HT1080 (cell line): ENCODE data around the gene TLX1. TPM values are rescaled to one million over a fixed set of nuclear protein-coding genes. Genes with fewer than 3 reads are reported as not detected.

Source experiments
- DNase-seq: peaks from one replicate; pipeline ENCODE4 v3.0.0-alpha.2; 2015; ENCODE audit warnings: low read depth
- total RNA-seq: library from RNA; depleted of rRNA; stranded (reverse); fragments of >200 nt; shearing (Covaris generic); gene quantifications from 2 replicates; pipeline ENCODE4 v1.2.3, GENCODE V29; 2014

TLX1 gene
- total RNA-seq, 1 experiment from 2014 or later = not detected

DNA sequence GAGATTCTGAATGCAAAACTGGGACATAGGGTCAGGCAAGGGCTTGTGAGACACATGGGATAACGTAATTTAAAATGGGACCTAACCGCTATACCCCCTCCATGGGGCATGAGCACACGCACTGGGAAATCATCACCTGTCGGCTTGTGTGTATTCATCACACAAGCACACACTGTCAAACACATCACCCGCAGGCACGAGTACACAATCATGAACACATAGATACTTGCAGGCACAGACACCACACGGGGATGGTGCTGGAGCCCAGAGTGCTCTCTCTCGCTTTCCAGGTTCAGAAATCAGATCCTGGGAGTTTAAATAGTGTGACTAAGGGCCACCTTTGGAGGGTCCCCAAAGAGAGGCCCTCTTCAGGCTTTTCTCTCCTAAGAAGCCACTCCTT is 19.6 kb upstream of the TLX1 start:
- DNase-seq = no peak

DNA sequence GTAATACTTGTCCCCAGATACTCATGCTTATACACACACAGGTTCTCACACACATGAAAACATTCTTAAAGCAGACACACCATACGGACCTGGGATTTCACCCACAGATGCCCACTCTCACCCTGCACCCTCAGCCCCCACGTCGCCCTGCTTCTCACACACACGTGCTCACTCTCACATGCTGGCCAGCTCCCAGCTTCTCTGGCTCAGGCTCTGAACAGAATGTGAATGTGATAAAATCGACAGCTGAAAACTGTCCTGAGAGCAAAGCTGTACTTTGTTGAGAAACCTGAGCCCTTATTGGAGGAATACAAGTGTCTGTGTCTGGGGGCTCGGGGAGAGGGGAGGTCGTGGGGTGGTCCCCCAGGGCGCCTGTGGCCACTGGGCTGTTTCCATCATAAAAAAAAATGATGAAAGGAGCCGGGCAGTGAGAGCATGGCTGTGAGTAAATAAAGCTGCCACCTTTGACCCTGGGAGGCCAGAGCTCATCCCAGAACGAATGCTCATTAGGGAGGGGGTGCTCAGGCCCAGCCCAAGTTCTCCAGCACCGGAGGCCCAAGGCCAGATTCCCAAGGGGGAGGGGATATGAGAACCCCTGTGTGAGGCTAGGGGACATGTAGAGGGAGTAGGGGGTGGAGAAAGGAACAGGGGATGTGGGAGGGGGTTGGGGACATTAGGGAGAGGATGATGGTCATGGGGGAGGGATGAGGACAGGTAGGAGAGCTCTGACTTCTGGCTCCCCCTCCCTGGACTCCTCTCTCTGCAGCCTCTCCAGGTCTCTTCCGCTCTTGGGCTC is 18.1 kb upstream of the TLX1 start:
- DNase-seq = no peak

DNA sequence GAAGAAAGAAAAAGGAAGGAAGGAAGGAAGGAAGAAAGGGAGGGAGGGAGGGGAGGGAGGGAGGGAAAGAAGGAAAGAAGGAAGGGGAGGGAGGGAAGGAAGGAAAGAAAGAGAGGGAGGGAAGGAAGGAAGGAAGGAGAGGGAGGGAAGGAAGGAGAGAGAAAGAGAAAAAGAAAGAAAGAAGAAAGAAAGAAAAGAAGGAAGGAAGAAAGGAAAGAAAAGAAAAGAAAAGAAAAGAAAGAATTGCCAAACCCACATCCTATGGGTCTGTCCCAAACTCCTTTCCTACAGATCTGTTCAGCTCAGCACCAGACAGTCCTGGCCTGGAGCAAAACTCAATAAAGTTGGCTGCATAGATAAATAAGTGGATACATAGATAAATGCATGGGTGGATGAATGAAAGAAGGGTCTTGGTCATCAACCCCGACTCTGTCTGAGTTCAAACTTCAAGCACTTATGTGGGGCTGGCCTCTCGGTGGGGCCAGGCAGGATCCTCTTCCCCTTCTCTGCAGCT is 17.2 kb upstream of the TLX1 start:
- no peak for DNase-seq

DNA sequence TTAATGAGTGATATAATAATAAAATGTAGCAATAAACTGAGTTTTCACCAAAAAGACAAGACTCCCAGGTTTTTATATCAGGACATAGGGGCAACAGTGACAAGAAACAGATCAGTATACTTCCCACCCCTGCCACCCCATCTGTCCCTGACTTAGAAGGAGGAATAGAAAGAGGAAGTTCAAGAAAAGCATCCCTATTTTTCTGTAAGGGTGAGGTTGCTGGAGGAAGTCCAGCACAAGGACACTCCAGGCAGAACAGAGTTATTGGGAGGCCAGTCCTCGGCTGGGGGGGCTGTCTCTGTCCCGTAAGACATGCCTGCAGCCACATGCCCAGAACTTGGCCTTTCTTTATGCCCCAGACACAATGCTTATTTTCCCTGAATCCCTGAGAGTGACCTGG is 16.5 kb upstream of the TLX1 start:
- no peak for DNase-seq

DNA sequence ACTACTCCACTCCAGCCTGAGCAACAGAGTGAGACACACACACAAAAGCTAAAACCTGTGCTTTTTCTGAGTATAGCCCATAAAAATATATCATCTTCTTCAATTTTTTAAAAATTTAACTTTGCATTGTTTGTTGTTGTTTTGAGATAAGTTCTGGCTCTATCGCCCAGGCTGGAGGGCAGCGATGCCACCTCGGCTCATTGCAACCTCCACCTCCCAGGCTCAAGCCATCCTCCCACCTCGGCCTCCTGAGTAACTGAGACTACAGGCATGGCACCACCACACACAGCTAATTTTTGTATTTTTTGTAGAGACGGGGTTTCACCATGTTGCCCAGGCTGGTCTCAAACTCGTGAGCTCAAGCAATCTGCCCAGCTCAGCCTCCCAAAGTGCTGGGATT is 14.3 kb upstream of the TLX1 start:
- DNase-seq = no peak

DNA sequence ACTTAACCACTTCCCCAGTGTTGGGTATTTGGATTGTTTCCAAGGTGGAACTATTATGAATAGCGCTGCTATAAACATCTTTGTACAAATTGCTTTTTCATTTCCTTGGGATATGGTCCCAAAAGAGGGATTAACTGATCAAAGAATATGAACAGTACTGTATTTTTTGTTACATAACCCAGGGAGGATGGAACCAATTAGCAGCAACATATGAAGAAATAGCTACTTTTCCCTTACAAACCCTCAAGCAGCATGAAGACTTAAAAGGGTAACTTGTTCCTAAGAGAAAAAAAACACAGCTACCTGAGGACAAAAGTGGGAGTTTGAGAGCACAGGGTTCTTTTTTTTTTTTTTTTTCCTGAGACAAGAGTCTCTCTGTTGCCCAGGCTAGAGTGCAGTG is 13.1 kb upstream of the TLX1 start:
- DNase-seq = no peak

DNA sequence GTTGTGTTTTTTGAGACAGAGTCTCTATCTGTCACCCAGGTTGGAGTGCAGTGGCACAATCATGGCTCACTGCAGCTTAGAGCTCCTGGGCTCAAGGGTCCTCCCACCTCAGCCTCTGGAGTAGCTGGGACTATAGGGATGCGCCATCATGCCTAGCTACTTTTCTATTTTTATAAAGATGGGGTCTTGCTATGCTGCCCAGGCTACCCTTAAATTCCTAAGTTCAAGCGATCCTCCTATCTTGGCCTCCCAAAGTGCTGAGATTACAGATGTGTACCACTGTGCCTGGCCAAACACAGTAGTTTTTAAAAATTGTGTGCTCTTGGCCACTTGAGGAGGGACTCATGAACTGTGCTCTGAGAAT is 10.6 kb upstream of the TLX1 start:
- DNase-seq = no peak

DNA sequence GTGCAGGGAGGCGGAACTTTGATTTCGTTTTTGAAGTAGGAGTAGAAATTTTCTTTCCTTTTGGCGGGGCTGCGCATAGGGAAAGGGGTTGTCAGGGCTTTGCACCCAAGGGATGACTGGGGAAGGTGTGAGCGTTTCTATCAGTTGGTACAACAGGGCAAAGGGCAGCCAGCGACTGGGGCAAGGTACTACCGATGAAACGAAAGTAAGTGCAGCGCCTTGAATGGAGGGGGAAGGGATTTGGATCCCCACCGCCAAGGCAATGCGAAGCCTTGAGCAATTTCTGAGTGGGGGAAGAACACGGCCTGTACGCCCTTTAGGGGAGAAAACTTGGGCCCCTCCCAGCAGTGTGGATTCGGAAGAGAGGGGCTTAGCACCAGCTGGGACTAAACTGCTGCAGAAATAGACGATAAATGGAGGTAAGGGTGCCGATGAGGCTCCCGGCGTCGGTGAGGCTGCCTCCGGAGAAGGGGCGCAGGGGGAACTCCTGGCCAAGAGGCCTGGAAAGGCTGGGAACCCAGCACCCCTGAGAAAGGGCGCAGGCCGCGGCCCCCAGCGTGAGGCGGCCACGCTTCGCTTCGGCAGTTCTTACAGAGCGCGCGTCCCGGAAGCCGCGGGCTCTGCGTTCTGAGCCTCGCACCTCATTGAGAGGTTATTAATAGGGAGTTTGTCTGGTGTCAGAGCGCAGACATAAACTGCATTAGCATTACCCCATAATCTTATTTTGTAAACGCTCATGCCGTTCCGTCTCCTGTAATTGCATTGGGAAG is 10.0 kb upstream of the TLX1 start:
- DNase-seq = no peak

DNA sequence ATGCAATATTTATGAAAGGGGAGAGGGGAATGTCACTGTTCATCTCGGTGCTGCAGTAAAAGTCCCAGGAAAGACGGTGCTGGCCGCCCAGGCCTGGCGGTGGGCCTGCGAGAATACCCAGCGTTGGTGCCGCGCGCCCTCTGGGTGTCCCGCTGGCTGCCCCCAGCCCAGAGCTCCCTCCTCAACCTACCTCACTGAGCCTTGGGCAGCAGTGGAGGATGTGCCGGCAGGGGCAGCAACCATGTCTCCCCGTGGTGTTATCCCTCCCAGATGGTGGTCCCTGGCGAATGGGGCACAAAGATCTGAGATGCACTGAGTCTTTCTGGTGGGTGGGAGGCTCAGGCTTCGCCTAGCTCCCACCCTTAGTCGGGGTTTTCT is 9.5 kb upstream of the TLX1 start:
- no peak for DNase-seq

DNA sequence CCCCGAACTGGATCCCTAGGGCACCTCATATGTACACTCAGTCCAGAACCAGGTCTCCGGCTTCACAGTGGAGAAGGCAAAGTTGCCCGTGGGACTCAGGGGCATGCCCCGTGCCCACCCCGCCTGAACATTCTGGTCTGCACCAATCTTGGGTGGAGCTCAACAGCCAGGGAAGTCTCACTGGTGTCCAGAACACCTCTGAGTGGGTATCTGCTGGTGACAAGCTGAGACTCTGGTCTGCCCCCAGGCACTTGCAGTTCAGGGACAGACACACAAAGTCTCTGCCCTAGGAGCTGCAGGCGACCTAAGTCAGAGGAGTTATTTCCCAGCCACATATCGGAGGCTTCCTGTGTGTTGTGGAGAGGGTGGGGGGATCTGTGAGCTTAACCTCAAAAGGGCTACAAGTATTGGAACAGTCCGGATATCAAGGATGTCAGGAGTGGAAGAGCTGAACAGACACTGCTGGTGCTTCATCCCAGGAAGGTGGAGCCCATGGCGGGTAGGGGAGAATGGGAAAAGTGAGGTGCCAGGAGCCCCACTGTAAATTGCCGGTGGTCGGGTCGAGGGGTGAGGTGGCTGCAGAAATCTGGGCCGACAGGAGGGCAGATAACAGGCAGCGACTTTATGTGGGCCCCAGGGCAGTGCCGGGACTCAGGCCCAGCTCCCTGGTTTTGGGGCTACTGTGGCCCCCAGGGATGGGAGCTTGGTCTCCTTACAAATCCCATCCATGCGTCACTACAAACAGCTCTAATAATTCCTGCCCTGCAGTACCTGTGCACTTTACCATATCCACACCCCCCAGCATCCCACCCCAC is 8.6 kb upstream of the TLX1 start:
- DNase-seq = no peak

DNA sequence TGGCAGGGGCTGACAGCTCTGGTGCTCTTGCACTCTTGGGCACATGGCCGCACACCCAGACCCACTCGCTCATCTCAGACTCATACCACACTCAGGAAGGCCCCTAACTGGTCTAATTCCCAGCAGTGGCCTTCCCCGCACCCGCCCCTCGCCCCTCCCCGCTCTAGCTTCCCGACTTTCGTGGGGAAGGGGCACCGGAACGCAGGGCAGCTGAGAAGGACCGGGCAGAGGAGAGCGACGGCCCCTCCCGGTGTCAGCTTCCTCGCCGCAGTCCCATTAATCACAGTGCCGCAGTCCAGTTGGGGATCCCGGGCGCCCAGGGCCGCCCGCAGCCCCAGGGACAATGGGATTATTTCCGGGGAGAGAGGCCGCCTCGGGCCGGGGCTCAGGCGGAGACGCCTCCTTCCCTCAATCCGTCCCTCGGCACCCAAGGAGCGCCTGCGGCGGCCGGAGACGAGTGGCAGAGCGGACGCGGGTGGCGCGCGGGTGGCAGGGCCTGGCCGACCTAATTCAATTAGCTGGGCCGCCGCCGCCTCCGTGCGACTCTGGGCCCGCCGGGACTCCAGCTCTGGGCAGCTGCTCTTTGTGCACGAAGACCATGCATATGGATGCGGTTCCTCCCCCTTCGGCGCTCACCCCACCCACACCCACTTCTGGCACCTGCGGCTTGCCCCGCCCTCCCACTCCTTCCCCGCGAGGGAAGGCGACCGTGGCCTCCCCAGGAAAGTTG is 7.8 kb upstream of the TLX1 start:
- no peak for DNase-seq

DNA sequence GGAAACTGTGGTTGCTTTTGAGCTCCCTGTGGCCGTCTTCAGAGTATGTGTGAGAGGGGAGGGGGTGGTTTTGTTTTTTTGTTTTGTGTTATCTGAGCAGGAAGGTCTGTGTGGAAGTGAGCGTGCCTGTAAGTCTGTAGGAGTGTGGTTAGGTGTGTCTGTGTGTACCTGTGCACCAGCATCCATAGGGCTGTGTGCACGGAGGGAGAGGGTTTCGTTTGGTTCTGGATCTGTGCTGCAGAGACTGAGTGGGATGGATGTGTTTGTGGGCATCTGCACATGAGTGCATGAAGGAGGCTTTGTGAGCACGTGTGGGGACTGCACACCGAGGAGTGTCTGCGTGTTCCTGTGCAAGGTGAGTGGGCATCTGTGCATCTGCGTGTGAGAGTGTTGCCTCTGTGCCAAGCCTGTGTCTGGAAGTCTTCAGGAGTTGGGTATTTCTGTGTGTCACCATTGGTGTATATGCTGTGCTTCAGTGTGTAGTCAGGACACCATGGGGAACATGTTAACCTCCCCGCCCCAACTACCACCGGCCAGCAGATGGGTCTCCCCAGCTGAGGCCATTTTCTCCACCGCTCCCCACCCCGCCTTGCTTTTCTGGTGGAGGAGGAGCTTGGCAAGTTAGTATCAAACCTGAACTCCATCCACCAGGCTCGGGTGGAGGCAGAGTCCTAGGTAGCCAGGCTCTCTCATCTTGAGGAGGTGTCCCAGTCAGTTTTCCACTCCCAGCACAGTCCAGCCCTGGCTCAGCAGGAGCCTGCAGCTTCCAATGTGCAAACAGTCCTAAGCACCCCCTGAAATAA is 7.1 kb upstream of the TLX1 start:
- no peak for DNase-seq

DNA sequence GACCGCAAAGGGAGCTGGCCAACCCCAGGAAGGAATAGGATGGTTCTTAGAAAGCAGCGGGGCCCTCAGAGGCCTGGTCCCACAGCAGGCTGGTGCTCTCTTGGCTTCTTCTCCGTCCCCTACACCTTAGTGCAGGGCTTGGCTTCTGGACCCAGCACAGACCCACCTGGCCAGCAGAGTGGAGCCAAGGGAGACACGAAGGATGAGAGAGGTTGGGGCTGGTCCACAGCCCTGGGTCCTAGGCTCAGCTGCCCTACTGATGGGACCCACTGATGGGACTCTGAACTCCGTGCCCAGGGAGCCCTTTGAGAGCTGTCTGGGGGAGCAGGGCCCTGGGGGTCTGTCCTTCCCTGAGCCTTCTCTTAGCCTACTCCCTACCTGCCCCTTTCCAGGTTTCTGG is 6.2 kb upstream of the TLX1 start:
- no peak for DNase-seq

DNA sequence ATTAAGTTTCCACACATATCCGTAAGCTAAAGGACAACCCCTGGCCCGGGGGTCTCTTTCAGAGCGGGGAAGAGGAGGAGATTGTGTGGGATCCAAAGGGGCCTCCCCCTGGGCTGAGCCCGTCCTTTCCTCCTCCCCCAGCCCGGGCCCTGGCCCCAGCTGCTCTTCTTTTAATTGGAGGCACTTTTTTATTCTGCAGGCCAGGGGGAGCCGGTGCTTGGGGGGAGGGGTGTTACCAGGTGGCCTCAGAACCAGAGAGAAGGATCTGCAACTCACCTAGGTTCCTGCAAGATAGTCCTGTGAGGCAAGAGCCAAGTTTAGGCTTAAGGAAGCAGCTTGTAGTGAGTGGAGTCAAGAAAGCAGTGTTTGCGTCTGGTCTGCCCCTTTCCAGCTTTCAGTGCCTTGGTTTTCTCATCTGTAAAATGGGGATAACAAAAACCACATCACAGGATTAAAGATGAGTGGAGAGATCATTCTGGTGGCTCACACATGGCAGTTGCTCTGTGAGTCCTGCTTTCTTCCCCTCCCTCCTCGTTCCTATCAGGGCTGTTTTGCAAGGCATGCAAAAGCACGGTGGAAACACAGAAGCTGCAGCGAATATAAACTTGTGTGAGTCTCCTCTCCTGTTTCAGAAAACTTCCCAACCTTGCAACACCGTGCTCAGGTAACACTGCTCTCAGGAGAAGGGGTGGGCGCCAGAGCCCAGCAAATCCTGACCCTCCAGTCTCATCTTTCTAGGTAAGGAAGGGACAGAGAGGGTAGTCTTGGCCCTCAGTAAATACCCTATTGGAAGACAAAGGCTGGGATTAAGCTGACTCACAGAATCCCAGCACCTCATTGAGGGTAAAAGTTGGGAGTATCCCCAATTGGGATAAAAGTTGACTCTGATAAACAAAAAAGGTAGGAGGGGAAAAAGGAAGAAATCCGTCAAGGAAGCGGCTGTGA is 4.1 kb upstream of the TLX1 start:
- no peak for DNase-seq

DNA sequence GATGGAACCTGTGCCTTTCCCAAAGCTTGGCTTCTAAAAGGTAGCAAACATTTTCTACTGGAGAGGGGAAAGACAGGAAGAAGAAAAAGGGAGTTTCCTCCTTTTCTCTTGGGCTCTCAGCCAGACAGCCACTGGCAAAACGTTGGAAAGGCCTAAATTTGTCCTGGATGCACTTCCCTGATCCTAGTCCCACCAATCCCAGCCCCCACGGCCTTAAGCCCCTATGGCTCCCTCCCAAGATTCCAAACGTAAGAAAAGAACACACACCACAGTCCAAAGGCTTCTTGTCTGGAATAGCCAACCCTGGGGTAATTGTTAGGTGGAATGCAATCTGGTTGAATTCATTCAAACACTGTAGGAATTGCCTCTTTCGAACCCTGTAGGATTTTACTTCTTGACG is 959 bp upstream of the TLX1 start:
- DNase-seq = no peak

DNA sequence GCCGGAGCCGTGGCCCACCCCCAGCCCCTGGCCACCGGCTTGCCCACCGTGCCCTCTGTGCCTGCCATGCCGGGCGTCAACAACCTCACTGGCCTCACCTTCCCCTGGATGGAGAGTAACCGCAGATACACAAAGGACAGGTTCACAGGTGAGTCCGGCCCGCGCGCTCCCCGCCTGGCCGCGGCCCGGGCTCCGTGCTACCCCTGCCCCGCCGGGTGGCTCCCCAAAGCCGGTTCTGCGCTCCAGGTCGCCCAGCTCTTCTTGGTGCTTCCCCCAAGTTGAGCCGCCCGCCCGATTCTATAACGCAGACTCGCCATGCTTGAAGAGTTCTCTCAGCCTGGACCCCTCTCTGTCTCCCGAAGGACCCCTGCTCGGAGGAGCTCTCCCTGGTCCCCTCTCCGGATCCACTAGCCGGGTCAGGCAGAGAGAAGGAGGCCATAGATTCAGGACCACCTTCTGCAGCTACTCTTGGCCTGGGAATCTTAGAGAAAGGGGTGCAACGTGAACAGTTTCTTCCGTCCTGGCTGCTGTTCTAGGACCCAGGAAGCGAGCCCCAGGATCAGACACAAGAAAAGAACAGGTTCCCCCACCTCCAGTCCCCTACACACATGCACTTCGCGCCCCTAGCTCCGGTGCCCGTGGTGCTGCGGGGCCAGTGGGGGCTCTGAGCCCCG is 999 bp downstream of the TLX1 start:
- no peak for DNase-seq

DNA sequence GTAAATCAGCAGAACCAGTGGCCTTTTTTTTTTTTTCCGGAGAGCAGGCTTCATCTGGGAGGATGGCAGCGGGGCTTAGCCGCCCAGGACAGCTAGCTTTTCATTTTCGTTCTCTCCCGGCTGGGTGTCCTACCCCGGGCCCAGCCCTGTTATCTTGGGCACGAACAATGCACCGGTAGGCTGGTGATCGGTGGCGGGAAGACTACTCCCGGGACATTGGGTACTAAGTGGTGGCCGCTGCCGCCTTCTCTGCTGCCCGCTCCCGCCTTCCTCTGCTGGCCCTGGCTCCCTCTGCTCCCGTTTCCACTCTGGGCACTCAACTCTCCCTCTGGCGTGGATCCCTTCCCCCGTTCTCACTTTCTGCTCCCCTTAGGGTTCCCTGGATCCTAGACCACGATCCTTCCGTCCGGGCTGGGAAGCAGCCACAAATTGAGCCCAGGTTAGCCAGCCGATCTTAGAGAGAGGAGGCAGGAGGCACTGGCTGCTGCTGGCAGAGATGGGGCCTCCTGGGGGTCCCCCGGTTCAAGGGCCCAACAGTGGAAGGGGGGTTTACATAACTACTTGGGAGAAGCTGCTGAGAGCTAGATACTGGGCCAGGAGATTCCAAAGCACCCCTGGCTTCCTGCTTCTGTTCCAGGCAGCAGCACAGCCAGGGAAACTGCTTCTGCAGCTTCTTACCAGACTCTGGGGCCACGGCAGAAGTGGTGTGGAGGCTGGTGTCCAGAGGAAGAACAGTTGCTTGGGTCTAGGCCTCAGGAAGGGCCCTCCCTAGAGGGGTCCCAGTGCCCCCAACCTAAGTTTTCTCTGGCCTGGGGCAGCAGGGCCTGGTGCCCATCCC is 1.8 kb downstream of the TLX1 start:
- no peak for DNase-seq
